K562 (cell line): ENCODE measurements around the gene ZNF385C. TPM values are rescaled to one million over a fixed set of nuclear protein-coding genes. Genes with fewer than 3 reads are reported as not detected.

Experiments used
- ATAC-seq: fragments of 200-7000 bp; cut with Tn5 transposase; 3 replicates; pipeline ENCODE4 v1.9.1; 2020; ENCODE audit warnings: moderate library complexity
- BruUV-seq: library from RNA; stranded (reverse); fragments of 400-500 nt; replicated peaks from 2 replicates; lab custom pipeline; 2021; lab: Mats Ljungman, UMichigan
- CTCF ChIA-PET: fragments of 300-600 bp; formaldehyde crosslinking; extraction: SDS; loops from one replicate; lab custom pipeline; 2021; ENCODE audit warnings: low intra/inter-chr PET ratio; lab: Yijun Ruan, JAX
- POLR2A ChIA-PET: fragments of 300-600, 350-650 bp; sonication (Branson Sonifier 250); formaldehyde crosslinking; extraction: SDS; loops from one replicate; lab custom pipeline; 2021; ENCODE audit warnings: antibody characterized with exemption, inconsistent platforms; lab: Yijun Ruan, JAX
- DNase-seq, 4 experiments: peaks; one replicate each; pipeline versions ENCODE4 v3.0.0 to v3.0.0-alpha.2; 2011 to 2018; ENCODE audit warnings: low spot score in 3 of 4, mixed read lengths in 3 of 4; ENCODE audit errors: extremely low read depth in 1 of 4
- FAIRE-seq: peaks from 2 replicates; lab custom pipeline; 2011; peaks lifted over from hg19 to GRCh38; lab: Jason Lieb, UNC
- H2AFZ ChIP-seq: 2 replicates; pipeline ENCODE4 v1.6.0; 2011; ENCODE audit warnings: low read depth, low read length, control low read depth, inconsistent platforms
- H3K27ac ChIP-seq: fragments of 200-600 bp; 3 replicates; pipeline ENCODE4 v1.8.0; 2011; ENCODE audit warnings: low read depth, mild to moderate bottlenecking, control low read depth, inconsistent platforms, low read length, moderate library complexity, mixed read lengths; ENCODE audit errors: extremely low read depth
- H3K27me3 ChIP-seq, 2 experiments: fragments of 300-600 bp in 1 of 2; 2 replicates in 1 of 2; 3 replicates in 1 of 2; pipeline versions ENCODE4 v1.6.0 to v1.8.0; 2011; ENCODE audit warnings: inconsistent platforms in 2 of 2, low read length in 2 of 2, mild to moderate bottlenecking in 1 of 2, mixed read lengths in 1 of 2, moderate library complexity in 1 of 2; ENCODE audit not compliant: control insufficient read depth in 2 of 2, insufficient read depth in 2 of 2
- H3K36me3 ChIP-seq: fragments of 300-600 bp; 3 replicates; pipeline ENCODE4 v1.8.0; 2011; ENCODE audit warnings: mild to moderate bottlenecking, low read length, inconsistent platforms; ENCODE audit not compliant: control insufficient read depth, insufficient read depth
- H3K4me1 ChIP-seq, 2 experiments: fragments of 200-600 bp in 1 of 2; replicated peaks in 1 of 2; 2 replicates in 1 of 2; 3 replicates in 1 of 2; pipeline versions ENCODE4 v1.5.1 to v1.8.0; 2011; ENCODE audit warnings: inconsistent platforms in 2 of 2, low read length in 2 of 2, mild to moderate bottlenecking in 1 of 2, mixed read lengths in 1 of 2, moderate library complexity in 1 of 2; ENCODE audit not compliant: control insufficient read depth in 2 of 2, insufficient read depth in 2 of 2
- H3K4me2 ChIP-seq: 2 replicates; pipeline ENCODE4 v1.6.1; 2011; ENCODE audit warnings: low read length, control low read depth, inconsistent platforms, mixed read lengths; ENCODE audit not compliant: insufficient read depth
- H3K4me3 ChIP-seq: fragments of 200-600 bp; sonication (generic), shearing (Covaris generic); 2 replicates; pipeline ENCODE4 v1.5.1; 2016; ENCODE audit warnings: control low read depth, inconsistent platforms
- H3K79me2 ChIP-seq: fragments of 200-600 bp; 3 replicates; pipeline ENCODE4 v1.8.0; 2011; ENCODE audit warnings: low read length, inconsistent platforms; ENCODE audit not compliant: control insufficient read depth, insufficient read depth
- H3K9ac ChIP-seq, 2 experiments: 2 replicates each; pipeline versions ENCODE4 v1.6.0 to v1.6.1; 2011; ENCODE audit warnings: low read depth in 2 of 2, low read length in 2 of 2, control low read depth in 1 of 2, inconsistent platforms in 1 of 2, mild to moderate bottlenecking in 1 of 2, mixed read lengths in 1 of 2; ENCODE audit not compliant: insufficient read depth in 1 of 2
- H3K9me1 ChIP-seq: one replicate; pipeline ENCODE4 v1.6.0; 2011; ENCODE audit warnings: inconsistent platforms, mild to moderate bottlenecking, low read length, moderate library complexity; ENCODE audit not compliant: control insufficient read depth, insufficient read depth
- H3K9me3 ChIP-seq: replicated peaks from 2 replicates; pipeline ENCODE4 v1.5.1; 2011; ENCODE audit warnings: low read depth, low read length, inconsistent platforms; ENCODE audit not compliant: control insufficient read depth, insufficient read depth
- H4K20me1 ChIP-seq: replicated peaks from 2 replicates; pipeline ENCODE4 v1.6.1; 2011; ENCODE audit warnings: low read length, inconsistent platforms, mixed read lengths; ENCODE audit not compliant: control insufficient read depth, insufficient read depth
- FUS ChIP-seq: fragments of 200-400 bp; formaldehyde crosslinking; optimal IDR thresholded peaks from 2 replicates; pipeline ENCODE3; 2017; ENCODE audit warnings: low read depth, low read length
- POU5F1 ChIP-seq: fragments of 150-350 bp; IDR thresholded peaks from 2 replicates; pipeline ENCODE4 v1.6.1; 2014; ENCODE audit warnings: borderline replicate concordance, low read length, low read depth, mild to moderate bottlenecking; ENCODE audit not compliant: partially characterized antibody
- ZNF146 ChIP-seq: IDR thresholded peaks from one replicate; pipeline ENCODE4 v1.6.1; 2018; ENCODE audit warnings: missing compliant biosample characterization; ENCODE audit not compliant: unreplicated experiment
- ZNF184 ChIP-seq: sonication (generic); formaldehyde crosslinking; IDR thresholded peaks from 2 replicates; pipeline ENCODE4 v1.5.0; 2020; ENCODE audit warnings: missing genetic modification reagents
- ZNF668 ChIP-seq: fragments of 250-450 bp; sonication (Bioruptor Pico); IDR thresholded peaks from 2 replicates; pipeline ENCODE4 v1.8.0; 2022; ENCODE audit warnings: mild to moderate bottlenecking, inconsistent platforms
- whole genome bisulfite sequencing: fragments of 100-300 bp; shearing (Covaris generic); methylation state at CpG from one replicate; pipeline ENCODE4 v1.1.6; 2016; ENCODE audit warnings: low coverage, mixed read lengths; ENCODE audit not compliant: insufficient coverage; ENCODE audit errors: missing lambda C conversion rate; 5-methylcytosine and 5-hydroxymethylcytosine counted together
- in situ Hi-C: fragments of 300-500 bp; cut with MboI; formaldehyde crosslinking; loops from 4 replicates; pipeline ENCODE4 v1.15.0; 2018; ENCODE audit warnings: inconsistent platforms, mixed read lengths
- intact Hi-C: fragments of 100-400 bp; cut with micrococcal nuclease; formaldehyde crosslinking; loops from 2 replicates; pipeline ENCODE4 v1.14.2; 2022
- polyA plus RNA-seq, 8 experiments: library from polyadenylated mRNA; depleted of rRNA in 4 of 8; stranded (reverse) in 5 of 8; unstranded in 3 of 8; fragments of >200 nt; fragmentation: Nextera tagmentation in 2 of 8; fragmentation: Illumina TruSeq in 1 of 8; extraction: Ambion mirVana in 2 of 8; extraction: Trizol in 1 of 8; gene quantifications; 2 replicates each; pipeline versions ENCODE4 v1.2.1 to v1.2.3, GENCODE V29; 2011 to 2014; ENCODE audit warnings: inconsistent platforms in 1 of 8, missing spikeins in 1 of 8
- total RNA-seq, 7 experiments: library from RNA; depleted of rRNA in 6 of 7; stranded (reverse); fragments of >200 nt in 6 of 7; fragmentation: Illumina TruSeq in 2 of 7; extraction: Trizol in 2 of 7; gene quantifications; 2 replicates each; pipeline versions ENCODE4 v1.2.1 to v1.2.3, GENCODE V29; 2011 to 2021; ENCODE audit warnings: low replicate concordance in 1 of 7

Gene ZNF385C
- total and polyA plus RNA-seq, 9 of the 15 experiments (the other 6 are each of a cell fraction or from before 2014, with no cell fraction given), result 0.03 to 0.35 (median 0.18) TPM; not detected in 1

DNA sequence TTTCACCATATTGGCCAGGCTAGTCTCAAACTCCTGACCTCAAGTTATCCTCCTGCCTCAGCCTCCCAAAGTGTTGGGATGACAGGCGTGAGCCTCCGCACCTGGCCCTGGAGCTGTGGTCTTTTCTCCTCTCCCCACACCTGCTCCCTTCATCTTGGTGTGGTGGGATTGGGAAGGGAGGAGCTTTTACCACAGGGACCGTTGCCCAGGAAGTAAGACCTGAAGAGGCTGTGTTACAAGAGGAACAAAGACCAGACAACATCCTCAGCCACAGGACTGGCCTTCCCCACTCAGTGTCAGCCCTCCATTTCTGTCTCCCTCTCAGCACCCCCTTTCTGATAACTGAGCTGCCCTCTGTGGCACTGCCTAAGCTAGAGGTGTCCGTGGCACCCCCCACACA lies 38.5 kb downstream of the ZNF385C start:
- BruUV-seq, result no TSS peak
- peaks cover 0 to 18% of the 10 kb centered on the region in 2 experiments; a peak in 3 of 5 replicates for H3K4me1 ChIP-seq
- DNase-seq (no peak), FAIRE-seq (no peak), ATAC-seq (no peak)
- H3K27ac ChIP-seq, result no peak overlapping the region
- no peak overlapping the region for H3K4me2 ChIP-seq
- H3K9me1 ChIP-seq, result peaks cover 3% of the 10 kb centered on the region
- intact Hi-C loops (no loop called here), in situ Hi-C loops (no loop called here)
- CTCF ChIA-PET, result no interaction called here
- peaks cover 0 to 14% of the 10 kb centered on the region in 2 experiments; a peak in 2 of 5 replicates for H3K27me3 ChIP-seq
- POLR2A ChIA-PET, result no interaction called here
- H3K4me3 ChIP-seq, result no peak overlapping the region
- WGBS, result 5% methylated on average over 4 of the region's 4 CpGs
- no peaks in the 10 kb centered on the region for H4K20me1 ChIP-seq
- H3K9ac ChIP-seq, result no peak overlapping the region
- TF ChIP-seq ZNF668 (CRISPR knock-in tag), result no peak
- no peak for TF ChIP-seq FUS
- no peaks in the 10 kb centered on the region for H3K79me2 ChIP-seq
- H3K9me3 ChIP-seq, result no peaks in the 10 kb centered on the region
- H2AFZ ChIP-seq, result no peak overlapping the region
- H3K36me3 ChIP-seq, result no peaks in the 10 kb centered on the region

DNA sequence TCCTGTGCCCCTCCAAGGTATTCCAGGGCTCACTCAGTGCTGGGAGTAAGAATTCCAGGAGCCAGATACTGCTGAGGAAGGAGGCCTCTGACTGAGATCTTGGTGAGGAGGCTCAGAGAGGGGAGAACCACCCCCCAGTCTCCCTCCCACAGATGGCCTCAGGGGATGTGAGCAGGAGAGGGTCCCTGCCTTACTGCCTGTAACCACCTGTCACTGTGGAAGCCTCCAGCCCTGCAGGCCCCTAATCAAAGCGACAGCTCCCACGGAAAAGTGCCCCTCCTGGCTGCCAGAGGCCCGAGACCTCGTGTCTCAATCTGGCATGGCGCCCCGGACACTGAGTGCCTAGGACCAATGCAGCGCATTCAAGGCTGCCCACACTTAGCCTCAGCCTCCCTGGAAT lies 40.2 kb downstream of the ZNF385C start:
- H4K20me1 ChIP-seq, result no peaks in the 10 kb centered on the region
- POLR2A ChIA-PET, result interaction anchor here (0.8 kb wide), 1 partner anchor 14 kb away, joined by 4 read pairs; no protein-coding TSS in a partner anchor
- intact Hi-C loops, result no loop called here
- no peak for DNase-seq
- peaks cover 3% of the 10 kb centered on the region for H3K9me1 ChIP-seq
- H3K4me2 ChIP-seq, result no peak overlapping the region
- TF ChIP-seq ZNF184 (no peak), POU5F1 (no peak), ZNF146 (CRISPR knock-in tag) (no peak)
- TF ChIP-seq, all 486 proteins: peak for 0
- ATAC-seq (no peak), FAIRE-seq (no peak)
- 12% methylated on average over 6 of the region's 7 CpGs for WGBS
- peaks cover 0 to 11% of the 10 kb centered on the region in 2 experiments; a peak in 3 of 5 replicates for H3K4me1 ChIP-seq
- no peaks in the 10 kb centered on the region for H3K9me3 ChIP-seq
- H3K4me3 ChIP-seq, result no peak overlapping the region
- no peaks in the 10 kb centered on the region for H3K79me2 ChIP-seq
- H2AFZ ChIP-seq, result no peak overlapping the region
- no peaks in the 10 kb centered on the region for H3K36me3 ChIP-seq
- no TSS peak for BruUV-seq
- CTCF ChIA-PET, result interaction anchor here (0.6 kb wide), 1 partner anchor 43 kb away, joined by 3 read pairs; no protein-coding TSS in a partner anchor
- in situ Hi-C loops, result no loop called here
- peak overlapping the region in 1 of 2 experiments; percentile 24; a peak in 2 of 4 replicates for H3K9ac ChIP-seq
- no peak overlapping the region for H3K27ac ChIP-seq
- peaks cover 9 to 31% of the 10 kb centered on the region in 2 experiments; a peak in 4 of 5 replicates for H3K27me3 ChIP-seq
